HepG2 (cell line): ENCODE results near the gene TRIM7.

ENCODE experiments used
- ARID2 ChIP-seq: sonication (generic); formaldehyde crosslinking; IDR thresholded peaks from 2 replicates; pipeline ENCODE4 v1.8.1; 2022; ENCODE audit warnings: mild to moderate bottlenecking, missing genetic modification reagents, borderline replicate concordance
- BCL6 ChIP-seq: IDR thresholded peaks from 2 replicates; pipeline ENCODE4 v1.6.1; 2016; ENCODE audit warnings: missing genetic modification reagents, missing compliant biosample characterization
- MYNN ChIP-seq: sonication (generic); formaldehyde crosslinking; IDR thresholded peaks from 2 replicates; pipeline ENCODE4 v1.4.0; 2020; ENCODE audit warnings: mild to moderate bottlenecking, low read depth, missing genetic modification reagents
- NFRKB ChIP-seq: fragments of 450-650 bp; IDR thresholded peaks from 2 replicates; pipeline ENCODE4 v1.6.1; 2017
- RFXAP ChIP-seq: sonication (generic); formaldehyde crosslinking; IDR thresholded peaks from 2 replicates; pipeline ENCODE4 v1.4.0; 2020; ENCODE audit warnings: missing genetic modification reagents, borderline replicate concordance
- SOX13 ChIP-seq, 3 experiments: fragments of 450-650 bp in 1 of 3; sonication (generic) in 1 of 3; formaldehyde crosslinking in 1 of 3; IDR thresholded peaks in 2 of 3; conservative IDR thresholded peaks in 1 of 3; 2 replicates each; pipeline versions ENCODE4 v1.5.0 to v1.6.1; 2016 to 2020; ENCODE audit warnings: antibody characterized with exemption in 1 of 3, mild to moderate bottlenecking in 1 of 3, missing compliant biosample characterization in 1 of 3, missing genetic modification reagents in 1 of 3, moderate library complexity in 1 of 3
- YY1 ChIP-seq: IDR thresholded peaks from 2 replicates; pipeline ENCODE4 v1.6.1; 2011; ENCODE audit warnings: low read length, low read depth, moderate library complexity, mild to moderate bottlenecking; ENCODE audit not compliant: insufficient read depth, insufficient replicate concordance
- ZFX ChIP-seq: sonication (generic); formaldehyde crosslinking; IDR thresholded peaks from 2 replicates; pipeline ENCODE4 v1.4.0; 2020; ENCODE audit warnings: mild to moderate bottlenecking, low read depth, missing genetic modification reagents, moderate library complexity
- TF ChIP-seq, protein P1 (sequence below): sonication (generic); formaldehyde crosslinking; IDR thresholded peaks from 2 replicates; pipeline ENCODE4 v1.8.1; 2022; ENCODE audit warnings: mild to moderate bottlenecking, missing genetic modification reagents
- TF ChIP-seq, protein P2 (sequence below): sonication (generic); formaldehyde crosslinking; IDR thresholded peaks from 2 replicates; pipeline ENCODE4 v1.4.0; 2020; ENCODE audit warnings: mild to moderate bottlenecking, missing genetic modification reagents
- TF ChIP-seq, protein P3 (sequence below): fragments of 450-650 bp; IDR thresholded peaks from 2 replicates; pipeline ENCODE4 v1.6.1; 2016
- TF ChIP-seq, protein P4 (sequence below): sonication (generic); formaldehyde crosslinking; IDR thresholded peaks from 2 replicates; pipeline ENCODE4 v1.5.0; 2020; ENCODE audit warnings: mild to moderate bottlenecking, missing genetic modification reagents, moderate library complexity
- TF ChIP-seq, protein P5 (sequence below), 2 experiments: IDR thresholded peaks; 2 replicates each; pipeline ENCODE4 v1.6.1; 2011 to 2012; ENCODE audit warnings: low read length in 2 of 2, borderline replicate concordance in 1 of 2, low read depth in 1 of 2, mild to moderate bottlenecking in 1 of 2, moderate library complexity in 1 of 2

DNA sequence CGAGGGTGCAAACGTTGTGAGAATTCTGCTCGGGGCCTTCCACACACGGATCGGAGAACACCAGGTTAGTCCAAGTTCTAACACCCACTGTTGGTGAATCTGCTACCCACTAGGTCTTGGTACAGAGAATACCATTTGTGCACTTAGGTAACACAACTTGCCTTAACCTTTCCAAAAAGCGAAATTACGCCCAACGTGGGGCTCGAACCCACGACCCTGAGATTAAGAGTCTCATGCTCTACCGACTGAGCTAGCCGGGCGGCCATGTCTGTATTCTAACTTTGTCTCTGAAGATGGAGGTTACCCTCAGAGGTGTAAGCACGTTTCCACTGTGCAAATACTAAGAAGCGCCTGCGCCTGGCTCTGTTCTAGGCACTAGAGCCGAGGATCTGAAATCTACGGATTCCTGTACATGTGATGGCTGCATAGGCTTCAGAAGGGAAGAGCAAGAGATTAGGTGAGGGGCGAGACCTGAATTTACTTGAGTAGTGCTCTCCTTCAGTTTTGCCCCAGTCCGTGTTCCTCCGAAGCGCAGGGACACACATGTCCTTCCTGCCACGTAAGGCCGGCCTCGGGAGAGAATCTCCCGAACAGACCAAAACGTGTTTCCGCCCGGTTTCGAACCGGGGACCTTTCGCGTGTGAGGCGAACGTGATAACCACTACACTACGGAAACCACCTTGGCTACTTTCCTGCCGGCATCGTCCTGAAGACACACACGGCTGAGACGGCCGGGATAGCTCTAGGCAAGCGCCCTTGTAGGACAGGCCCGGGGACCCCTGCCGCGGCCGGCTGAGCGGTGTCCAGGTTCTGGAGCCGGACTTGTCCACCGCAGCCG lies 17.0 kb upstream of the TRIM7 start:
- TF ChIP-seq SOX13 (IDR thresholded peaks at IDR 0.05): 0 out of 2 replicates have a peak, but pooled peaks have one; percentile 26
- peak in 1 of 2 experiments; percentile 13; a peak in 1 of 4 replicates for TF ChIP-seq SOX13 (CRISPR knock-in tag; conservative IDR thresholded peaks at IDR 0.05 in 1 of 2, IDR thresholded peaks at IDR 0.05 in 1 of 2)
- TF ChIP-seq NFRKB: no peak
- TF ChIP-seq, protein P1, sequence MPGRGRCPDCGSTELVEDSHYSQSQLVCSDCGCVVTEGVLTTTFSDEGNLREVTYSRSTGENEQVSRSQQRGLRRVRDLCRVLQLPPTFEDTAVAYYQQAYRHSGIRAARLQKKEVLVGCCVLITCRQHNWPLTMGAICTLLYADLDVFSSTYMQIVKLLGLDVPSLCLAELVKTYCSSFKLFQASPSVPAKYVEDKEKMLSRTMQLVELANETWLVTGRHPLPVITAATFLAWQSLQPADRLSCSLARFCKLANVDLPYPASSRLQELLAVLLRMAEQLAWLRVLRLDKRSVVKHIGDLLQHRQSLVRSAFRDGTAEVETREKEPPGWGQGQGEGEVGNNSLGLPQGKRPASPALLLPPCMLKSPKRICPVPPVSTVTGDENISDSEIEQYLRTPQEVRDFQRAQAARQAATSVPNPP: no peak; the same call in 1 of the 2 replicates
- TF ChIP-seq, protein P2, sequence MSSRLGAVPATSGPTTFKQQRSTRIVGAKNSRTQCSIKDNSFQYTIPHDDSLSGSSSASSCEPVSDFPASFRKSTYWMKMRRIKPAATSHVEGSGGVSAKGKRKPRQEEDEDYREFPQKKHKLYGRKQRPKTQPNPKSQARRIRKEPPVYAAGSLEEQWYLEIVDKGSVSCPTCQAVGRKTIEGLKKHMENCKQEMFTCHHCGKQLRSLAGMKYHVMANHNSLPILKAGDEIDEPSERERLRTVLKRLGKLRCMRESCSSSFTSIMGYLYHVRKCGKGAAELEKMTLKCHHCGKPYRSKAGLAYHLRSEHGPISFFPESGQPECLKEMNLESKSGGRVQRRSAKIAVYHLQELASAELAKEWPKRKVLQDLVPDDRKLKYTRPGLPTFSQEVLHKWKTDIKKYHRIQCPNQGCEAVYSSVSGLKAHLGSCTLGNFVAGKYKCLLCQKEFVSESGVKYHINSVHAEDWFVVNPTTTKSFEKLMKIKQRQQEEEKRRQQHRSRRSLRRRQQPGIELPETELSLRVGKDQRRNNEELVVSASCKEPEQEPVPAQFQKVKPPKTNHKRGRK: no peak
- peak; percentile 80 for TF ChIP-seq ZFX (CRISPR knock-in tag)
- TF ChIP-seq YY1: peak; percentile 80
- TF ChIP-seq, protein P3, sequence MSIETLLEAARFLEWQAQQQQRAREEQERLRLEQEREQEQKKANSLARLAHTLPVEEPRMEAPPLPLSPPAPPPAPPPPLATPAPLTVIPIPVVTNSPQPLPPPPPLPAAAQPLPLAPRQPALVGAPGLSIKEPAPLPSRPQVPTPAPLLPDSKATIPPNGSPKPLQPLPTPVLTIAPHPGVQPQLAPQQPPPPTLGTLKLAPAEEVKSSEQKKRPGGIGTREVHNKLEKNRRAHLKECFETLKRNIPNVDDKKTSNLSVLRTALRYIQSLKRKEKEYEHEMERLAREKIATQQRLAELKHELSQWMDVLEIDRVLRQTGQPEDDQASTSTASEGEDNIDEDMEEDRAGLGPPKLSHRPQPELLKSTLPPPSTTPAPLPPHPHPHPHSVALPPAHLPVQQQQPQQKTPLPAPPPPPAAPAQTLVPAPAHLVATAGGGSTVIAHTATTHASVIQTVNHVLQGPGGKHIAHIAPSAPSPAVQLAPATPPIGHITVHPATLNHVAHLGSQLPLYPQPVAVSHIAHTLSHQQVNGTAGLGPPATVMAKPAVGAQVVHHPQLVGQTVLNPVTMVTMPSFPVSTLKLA: peak; percentile 37; the same call in 1 of the 2 replicates
- peak; percentile 53; the same call in 1 of the 2 replicates for TF ChIP-seq MYNN (CRISPR knock-in tag)
- TF ChIP-seq RFXAP (CRISPR knock-in tag): peak; percentile 80; the same call in 1 of the 2 replicates
- TF ChIP-seq ARID2: no peak
- TF ChIP-seq, protein P4, sequence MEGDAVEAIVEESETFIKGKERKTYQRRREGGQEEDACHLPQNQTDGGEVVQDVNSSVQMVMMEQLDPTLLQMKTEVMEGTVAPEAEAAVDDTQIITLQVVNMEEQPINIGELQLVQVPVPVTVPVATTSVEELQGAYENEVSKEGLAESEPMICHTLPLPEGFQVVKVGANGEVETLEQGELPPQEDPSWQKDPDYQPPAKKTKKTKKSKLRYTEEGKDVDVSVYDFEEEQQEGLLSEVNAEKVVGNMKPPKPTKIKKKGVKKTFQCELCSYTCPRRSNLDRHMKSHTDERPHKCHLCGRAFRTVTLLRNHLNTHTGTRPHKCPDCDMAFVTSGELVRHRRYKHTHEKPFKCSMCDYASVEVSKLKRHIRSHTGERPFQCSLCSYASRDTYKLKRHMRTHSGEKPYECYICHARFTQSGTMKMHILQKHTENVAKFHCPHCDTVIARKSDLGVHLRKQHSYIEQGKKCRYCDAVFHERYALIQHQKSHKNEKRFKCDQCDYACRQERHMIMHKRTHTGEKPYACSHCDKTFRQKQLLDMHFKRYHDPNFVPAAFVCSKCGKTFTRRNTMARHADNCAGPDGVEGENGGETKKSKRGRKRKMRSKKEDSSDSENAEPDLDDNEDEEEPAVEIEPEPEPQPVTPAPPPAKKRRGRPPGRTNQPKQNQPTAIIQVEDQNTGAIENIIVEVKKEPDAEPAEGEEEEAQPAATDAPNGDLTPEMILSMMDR (CRISPR knock-in tag): peak; percentile 23; the same call in 1 of the 2 replicates
- TF ChIP-seq, protein P5, sequence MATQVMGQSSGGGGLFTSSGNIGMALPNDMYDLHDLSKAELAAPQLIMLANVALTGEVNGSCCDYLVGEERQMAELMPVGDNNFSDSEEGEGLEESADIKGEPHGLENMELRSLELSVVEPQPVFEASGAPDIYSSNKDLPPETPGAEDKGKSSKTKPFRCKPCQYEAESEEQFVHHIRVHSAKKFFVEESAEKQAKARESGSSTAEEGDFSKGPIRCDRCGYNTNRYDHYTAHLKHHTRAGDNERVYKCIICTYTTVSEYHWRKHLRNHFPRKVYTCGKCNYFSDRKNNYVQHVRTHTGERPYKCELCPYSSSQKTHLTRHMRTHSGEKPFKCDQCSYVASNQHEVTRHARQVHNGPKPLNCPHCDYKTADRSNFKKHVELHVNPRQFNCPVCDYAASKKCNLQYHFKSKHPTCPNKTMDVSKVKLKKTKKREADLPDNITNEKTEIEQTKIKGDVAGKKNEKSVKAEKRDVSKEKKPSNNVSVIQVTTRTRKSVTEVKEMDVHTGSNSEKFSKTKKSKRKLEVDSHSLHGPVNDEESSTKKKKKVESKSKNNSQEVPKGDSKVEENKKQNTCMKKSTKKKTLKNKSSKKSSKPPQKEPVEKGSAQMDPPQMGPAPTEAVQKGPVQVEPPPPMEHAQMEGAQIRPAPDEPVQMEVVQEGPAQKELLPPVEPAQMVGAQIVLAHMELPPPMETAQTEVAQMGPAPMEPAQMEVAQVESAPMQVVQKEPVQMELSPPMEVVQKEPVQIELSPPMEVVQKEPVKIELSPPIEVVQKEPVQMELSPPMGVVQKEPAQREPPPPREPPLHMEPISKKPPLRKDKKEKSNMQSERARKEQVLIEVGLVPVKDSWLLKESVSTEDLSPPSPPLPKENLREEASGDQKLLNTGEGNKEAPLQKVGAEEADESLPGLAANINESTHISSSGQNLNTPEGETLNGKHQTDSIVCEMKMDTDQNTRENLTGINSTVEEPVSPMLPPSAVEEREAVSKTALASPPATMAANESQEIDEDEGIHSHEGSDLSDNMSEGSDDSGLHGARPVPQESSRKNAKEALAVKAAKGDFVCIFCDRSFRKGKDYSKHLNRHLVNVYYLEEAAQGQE (IDR thresholded peaks at IDR 0.05; ENCODE audit: borderline replicate concordance in 1 of 2, low read depth in 1 of 2, low read length in 2 of 2): peak in 1 of 2 experiments; percentile 42; a peak in 1 of 4 replicates
- no peak; the same call in 1 of the 2 replicates for TF ChIP-seq BCL6
